RCC 7860 (cell line): ENCODE measurements around the gene DSTYK.
A peak's percentile ranks its signal among the peaks of the same experiment; 100 is the strongest.
"Not testable (repeated sequence)": the region's sequence is repeated elsewhere in the genome, so short reads cannot be mapped to it uniquely, and the experiment has no call there.

Experiments used
- DNase-seq: peaks from one replicate; pipeline ENCODE4 v3.0.0-alpha.2; 2015; ENCODE audit warnings: low spot score
- FAIRE-seq: peaks from 2 replicates; lab custom pipeline; 2012; peaks lifted over from hg19 to GRCh38; lab: Jason Lieb, UNC

Gene DSTYK

GRCh38 chr1:205182930-205183329 lies 28.6 kb downstream of the DSTYK start:
- FAIRE-seq (no peak), DNase-seq (no peak)

- DNase-seq, FAIRE-seq: not testable (repeated sequence)
Measured at GRCh38 chr1:205180331-205180730, 31.2 kb downstream of the DSTYK start.

DNA sequence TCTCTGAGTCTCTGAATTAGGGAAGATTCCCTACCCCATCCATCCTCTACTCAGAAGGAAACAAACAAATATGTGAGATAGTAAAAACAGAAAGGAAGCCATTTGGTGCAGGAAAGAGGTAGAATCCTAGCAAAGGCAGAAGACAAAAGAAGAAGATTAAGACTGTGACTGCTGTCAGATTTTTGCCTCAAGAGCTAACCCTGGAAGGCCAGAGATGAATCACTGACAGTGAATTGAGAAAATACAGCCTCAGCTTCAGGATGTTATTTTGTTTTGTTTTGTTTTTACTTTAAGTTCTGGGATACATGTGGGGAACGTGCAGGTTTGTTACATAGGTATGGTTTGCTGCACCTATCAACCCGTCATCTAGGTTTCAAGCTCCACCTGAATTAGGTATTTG lies 31.7 kb downstream of the DSTYK start:
- DNase-seq: no peak
- FAIRE-seq: no peak

DNA sequence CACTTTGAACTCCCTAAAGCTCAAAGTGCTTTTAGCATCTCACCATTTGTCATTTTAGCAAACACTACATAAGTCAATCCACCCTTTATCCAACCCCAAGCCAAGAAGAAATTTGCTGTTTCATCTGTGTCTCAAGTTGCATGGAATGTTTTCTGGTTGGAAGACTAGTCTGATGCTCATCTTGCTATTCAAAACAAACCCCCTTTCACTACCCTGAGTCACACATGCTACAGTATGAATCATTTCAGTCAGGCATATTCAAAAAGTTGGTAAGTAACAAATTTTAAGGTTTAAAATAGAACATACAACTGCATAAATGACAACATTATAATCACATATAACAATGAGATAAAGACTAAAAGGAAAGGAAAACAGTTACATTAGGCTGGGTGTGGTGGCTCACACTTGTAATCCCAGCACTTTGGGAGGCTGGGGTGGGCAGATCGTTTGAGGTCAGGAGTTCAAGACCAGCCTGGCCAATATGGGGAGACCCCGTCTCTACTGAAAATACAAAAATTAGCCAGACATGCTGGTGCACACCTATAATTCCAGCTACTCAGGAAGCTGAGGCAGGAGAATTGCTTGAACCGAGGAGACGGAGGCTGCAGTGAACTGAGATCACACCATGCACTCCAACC lies 38.7 kb downstream of the DSTYK start:
- peak; percentile 91 for DNase-seq
- FAIRE-seq: peak; percentile 94

DNA sequence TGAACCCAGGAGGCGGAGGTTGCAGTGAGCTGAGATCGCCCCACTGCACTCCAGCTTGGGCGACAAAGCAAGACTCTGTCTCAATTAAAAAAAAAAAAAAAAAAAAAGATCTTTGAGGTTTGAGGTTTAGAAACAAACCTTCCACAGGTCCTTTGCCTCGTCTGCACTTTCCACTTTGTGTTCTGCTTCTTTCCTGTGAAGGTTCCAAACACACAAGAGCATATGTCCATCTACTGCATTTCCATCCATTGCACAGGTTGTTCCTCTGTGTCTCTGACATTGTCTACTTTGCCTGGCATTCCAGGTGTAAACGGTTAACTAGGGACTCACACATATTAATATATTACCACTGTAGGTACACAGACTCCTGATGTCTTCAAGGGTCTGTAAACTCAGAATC lies 40.1 kb downstream of the DSTYK start:
- FAIRE-seq (no peak), DNase-seq (no peak)

DNA sequence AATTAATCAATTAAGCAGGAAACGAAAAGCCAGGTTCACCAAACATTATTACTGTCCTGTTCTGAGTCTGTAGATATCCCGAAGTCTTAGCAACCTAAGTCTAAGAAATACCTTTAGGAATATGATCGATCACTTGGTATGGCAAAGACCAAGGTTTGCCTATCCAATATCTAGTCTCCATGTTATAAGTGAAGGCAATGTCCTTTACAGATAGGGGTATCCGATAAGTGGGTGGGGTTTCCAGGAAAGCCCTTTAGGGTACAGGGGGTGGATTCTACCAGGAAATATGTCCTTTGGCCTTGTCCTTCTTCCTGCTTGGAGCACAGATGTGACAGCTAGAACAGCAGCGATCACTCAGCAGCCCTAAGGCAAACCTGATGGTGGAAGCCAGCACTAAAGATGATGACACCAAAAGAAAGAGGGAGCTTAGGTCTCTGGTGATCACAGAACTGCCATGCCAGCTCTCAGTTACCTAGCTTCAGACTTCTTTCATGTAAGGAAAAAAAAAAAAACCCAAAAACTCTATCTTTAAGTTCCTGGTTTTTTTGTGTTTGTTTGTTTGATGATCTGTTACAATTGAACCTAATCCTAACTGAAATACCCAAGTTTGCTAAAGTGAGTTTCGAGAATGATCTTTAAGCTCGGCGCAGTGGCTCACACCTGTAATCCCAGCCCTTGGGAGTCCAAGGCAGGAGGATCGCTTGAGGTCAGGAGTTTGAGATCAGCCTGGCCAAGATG lies 40.8 kb downstream of the DSTYK start:
- DNase-seq: no peak
- no peak for FAIRE-seq

GRCh38 chr1:205169248-205169647 lies 42.3 kb downstream of the DSTYK start:
- FAIRE-seq (no peak), DNase-seq (no peak)

DNA sequence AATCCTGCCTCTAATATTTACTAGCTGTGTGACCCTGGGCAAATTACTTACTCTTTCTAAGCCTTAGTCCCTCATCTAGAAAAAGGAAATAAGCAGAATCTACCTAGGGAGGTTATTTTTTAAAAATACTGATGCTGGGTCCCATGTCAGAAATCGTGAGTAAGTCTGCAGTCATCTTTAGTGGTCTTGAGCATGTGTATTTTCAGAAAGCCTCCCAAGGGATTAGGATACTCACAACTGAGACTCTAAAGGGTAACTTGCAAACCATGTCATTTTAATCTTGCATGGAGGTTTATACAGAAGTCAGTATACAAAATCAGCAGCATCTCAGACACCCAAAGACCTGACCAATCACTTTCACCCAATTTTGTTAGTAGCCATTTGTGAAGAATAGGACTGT lies 43.2 kb downstream of the DSTYK start:
- DNase-seq: no peak
- FAIRE-seq: no peak

- no peak for DNase-seq
- no peak for FAIRE-seq
Measured at GRCh38 chr1:205162301-205162700, 49.2 kb downstream of the DSTYK start.

DNA sequence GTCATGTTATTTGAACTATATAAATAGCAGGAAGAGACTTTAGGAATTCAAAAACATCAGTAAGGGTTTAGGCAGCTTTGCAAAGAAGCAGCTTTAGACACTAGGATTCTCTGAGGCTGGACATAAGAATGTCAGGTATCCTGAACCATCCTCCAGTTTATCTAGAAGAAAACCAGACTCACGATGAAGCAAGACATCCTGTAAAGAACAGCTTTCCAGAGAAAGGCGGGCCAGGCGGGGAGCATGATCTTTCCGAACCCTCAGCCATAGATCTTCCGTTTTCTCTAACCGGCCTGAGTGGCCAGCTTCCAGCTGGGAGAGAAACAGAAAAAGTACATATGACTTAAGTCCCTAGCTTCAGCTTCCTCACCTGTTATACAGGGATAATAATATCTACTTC lies 50.4 kb downstream of the DSTYK start:
- DNase-seq (no peak), FAIRE-seq (no peak)

- FAIRE-seq: no peak
Measured at GRCh38 chr1:205158048-205158616, 53.4 kb downstream of the DSTYK start.

DNA sequence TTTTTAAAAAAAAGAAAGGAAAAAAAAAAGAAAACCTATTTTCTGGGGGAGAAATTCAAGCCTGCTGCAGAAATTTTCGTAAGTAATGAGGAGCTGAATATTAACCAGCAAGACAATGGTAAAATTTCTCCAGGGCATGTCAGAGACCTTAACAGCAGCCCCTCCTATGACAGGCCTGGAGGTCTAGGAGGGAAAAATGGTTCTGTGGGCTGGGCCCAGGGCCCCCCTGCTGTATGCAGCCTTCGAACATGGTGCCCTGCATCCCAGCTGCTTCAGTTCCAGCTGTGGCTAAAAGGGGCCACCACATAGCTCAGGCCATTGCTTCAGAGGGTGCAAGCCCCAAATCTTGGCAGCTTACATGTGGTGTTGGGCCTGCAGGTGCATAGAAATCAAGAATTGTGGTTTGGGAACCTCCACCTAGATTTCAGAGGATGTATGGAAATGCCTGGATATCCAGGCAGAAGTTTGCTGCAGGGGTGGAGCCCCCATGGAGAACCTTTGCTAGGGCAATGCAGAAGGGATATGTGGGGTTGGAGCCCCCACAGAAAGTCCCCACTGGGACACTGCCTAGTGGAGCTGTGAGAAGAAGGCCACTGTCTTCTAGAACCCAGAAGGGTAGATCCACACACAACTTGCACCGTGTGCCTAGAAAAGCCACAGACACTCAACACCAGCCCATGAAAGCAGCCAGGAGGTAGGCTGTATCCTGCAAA lies 55.7 kb downstream of the DSTYK start:
- DNase-seq, FAIRE-seq: not testable (repeated sequence)

More at GRCh38 chr1:205158048-205158616, 53.4 kb downstream of the DSTYK start:
- DNase-seq: no peak

- FAIRE-seq: no peak
Measured at GRCh38 chr1:205152505-205152904, 59.0 kb downstream of the DSTYK start.

DNA sequence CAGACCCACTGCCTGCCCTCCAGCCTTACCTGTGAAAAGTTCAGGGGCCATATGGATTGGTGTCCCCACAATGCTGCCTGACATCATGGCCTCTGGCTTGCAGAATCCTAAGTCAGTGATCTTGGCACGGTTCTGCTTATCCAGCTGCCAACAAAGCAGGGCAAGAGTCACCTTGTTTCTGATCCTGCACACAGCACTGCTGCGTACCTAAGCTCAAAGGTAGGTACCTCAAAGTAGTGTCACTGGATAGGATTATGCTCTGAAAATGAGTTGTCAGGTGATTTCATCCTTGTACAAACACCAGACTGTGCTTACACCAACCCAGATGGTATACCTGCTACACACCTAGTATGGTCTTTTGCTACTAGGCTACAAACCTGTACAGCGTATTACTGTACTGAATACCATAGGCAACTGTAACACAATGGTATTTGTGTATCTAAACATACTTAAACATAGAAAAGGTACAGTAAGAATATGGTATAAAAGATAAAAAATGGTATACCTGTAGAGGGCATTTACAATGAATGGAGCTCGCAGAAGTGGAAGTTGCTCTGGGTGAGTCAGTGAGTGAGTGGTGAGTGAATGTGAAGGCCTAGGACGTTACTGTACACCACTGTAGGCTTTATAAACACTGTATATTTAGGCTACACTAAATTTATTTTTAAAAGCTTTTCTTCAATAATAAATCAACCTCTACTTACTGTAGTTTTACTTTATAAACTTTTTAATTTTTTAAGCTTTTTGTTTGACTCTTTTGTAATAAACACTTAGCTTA lies 60.7 kb downstream of the DSTYK start:
- DNase-seq (no peak), FAIRE-seq (no peak)

More at GRCh38 chr1:205152505-205152904, 59.0 kb downstream of the DSTYK start:
- DNase-seq: no peak

- FAIRE-seq (peak; percentile 87), DNase-seq (peak; percentile 83)
Measured at GRCh38 chr1:205147191-205147835, 64.2 kb downstream of the DSTYK start.

DNA sequence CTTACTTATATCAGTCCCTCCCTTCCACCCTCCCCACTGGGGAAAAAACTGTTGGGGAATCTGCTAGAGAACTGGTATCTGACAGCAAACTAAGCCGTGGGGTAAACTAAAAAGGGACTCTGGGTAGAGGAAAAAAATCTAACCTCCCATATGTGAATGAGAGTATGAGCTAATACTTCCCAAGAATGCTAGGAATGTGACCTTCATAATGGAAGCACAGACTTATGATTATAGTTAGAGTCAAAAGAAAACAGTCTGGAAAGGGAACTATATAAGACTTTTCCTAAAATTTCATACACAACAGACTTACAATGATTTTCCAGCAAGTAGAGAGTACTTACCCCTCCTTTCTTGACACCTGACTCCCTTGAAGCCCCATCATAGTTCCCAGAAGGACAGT lies 66.8 kb downstream of the DSTYK start:
- FAIRE-seq: peak; percentile 65
- DNase-seq: peak; percentile 69

- FAIRE-seq: no peak
Measured at GRCh38 chr1:205144046-205144720, 67.3 kb downstream of the DSTYK start.

GRCh38 chr1:205142102-205142469 lies 69.4 kb downstream of the DSTYK start:
- DNase-seq (no peak), FAIRE-seq (no peak)

More at GRCh38 chr1:205144046-205144720, 67.3 kb downstream of the DSTYK start:
- no peak for DNase-seq

- DNase-seq (peak; percentile 66), FAIRE-seq (peak; percentile 11)
Measured at GRCh38 chr1:205141236-205142101, 70.0 kb downstream of the DSTYK start.
